Measurements from ENCODE around the gene MBD3L2.
"Not testable (repeated sequence)": the region's sequence is repeated elsewhere in the genome, so short reads cannot be mapped to it uniquely, and the experiment has no call there.

Gene MBD3L2

DNA sequence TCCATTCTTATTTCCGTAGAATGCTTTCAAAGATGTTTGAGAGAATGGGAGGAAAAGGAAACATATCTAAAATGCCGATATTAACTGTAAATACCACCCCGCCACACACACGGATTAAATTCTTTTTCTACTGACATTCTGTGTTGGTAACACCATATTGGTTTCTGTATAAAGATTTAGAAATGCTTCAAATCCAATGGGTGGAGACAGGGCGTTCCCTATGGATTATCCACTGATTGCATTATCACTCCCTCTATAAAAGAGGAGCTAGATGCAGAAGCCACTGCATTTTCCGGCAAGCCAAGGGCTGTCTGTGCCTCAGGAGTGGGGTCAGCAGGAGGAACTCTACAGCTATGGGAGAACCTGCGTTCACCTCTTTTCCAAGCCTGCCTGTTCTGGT lies at the start of gene MBD3L2:
Gene MBD3L2 (plus strand): TSS at position 301 of the 400 bp plus-strand sequence. CDS start 53 bp downstream, at position 354.
- not testable (repeated sequence) for DNase-seq (ENCODE audit: low read depth in 2 of 2, low spot score in 1 of 2)

DNA sequence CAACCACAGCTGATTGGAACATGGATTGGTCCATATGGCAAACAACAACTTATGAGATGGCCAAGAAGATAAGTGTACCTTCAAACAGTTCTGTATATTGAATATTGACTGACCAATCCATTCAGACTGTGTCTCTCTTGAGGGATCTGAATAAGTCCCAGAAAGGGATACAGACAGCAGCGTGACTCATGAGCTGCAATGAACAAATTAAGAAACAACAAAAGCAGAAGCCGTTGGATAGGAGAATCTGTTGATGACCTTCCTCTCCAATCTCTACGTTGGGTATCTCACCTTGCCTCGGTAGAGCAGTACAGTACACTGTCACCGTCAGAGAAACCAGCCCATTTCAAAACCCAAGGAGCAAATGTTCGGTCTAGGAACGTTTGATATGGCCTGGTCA lies 49.2 kb upstream of the MBD3L2 start:
- DNase-seq (ENCODE audit: low read depth in 2 of 2, low spot score in 1 of 2), result no peak

DNA sequence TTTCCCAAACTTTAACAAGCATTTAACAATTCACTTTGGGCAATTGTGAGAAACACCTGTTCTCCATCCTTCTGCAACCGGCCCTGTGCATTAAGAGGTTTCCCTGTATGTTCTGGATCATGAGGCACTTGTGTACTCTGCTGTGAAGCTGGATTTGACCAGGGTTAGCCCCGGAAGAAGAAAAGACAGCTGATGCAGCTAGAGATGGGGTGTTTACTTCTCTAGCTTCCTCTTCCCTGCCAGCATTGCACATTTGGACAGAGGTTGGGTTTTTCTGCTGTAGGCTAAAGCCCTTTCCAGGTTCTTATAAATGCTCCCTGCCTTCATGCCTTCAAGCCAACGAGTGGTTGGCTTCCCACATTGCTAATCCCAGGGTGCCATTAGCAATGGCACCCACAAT lies 48.8 kb upstream of the MBD3L2 start:
- DNase-seq (ENCODE audit: low read depth in 2 of 2, low spot score in 1 of 2), result no peak

DNA sequence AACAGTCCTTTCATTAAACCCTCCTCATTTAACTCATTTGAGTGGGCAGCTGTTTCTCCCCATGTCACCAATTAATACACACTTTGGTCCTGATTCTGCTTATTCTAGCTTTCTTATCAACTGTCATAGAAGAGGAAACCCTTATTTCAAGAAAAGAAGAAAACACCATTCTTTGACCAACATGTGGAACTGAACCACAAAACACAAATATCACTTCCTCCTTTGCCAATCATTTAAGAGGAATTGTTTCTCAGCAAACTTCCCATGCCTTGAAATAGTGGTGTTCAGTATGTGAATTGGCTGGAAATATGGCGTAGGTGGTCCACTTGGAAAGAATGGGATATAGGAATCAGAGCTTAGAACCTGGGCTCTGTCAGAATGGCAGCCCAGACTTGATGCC lies 48.3 kb upstream of the MBD3L2 start:
- no peak for DNase-seq (ENCODE audit: low read depth in 2 of 2, low spot score in 1 of 2)

DNA sequence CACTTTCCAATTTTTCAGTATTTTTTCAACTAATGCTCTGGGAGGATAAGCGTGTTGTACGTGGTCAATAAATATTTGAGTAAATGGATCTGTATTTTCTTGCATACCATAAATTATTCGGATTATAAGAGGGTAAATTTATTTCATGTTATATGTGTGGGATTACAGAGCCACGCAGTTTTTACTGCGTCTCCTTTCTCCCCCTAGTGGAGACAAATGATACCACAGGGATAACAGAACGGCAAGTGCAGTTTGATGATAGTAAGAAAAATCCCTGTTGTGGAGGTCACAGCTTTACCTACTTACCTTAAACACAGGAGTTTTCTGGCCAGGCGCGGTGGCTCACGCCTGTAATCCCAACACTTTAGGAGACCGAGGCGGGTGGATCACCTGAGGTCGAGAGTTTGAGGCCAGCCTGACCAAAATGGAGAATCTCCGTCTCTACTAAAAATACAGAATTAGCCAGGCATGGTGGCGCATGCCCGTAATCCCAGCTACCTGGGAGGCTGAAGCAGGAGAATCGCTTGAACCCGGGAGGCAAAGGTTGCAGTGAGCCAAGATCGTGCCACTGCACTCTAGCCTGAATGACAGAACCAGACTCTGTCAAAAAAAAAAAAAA lies 44.7 kb upstream of the MBD3L2 start:
- no peak for DNase-seq (ENCODE audit: low read depth in 2 of 2, low spot score in 1 of 2)

DNA sequence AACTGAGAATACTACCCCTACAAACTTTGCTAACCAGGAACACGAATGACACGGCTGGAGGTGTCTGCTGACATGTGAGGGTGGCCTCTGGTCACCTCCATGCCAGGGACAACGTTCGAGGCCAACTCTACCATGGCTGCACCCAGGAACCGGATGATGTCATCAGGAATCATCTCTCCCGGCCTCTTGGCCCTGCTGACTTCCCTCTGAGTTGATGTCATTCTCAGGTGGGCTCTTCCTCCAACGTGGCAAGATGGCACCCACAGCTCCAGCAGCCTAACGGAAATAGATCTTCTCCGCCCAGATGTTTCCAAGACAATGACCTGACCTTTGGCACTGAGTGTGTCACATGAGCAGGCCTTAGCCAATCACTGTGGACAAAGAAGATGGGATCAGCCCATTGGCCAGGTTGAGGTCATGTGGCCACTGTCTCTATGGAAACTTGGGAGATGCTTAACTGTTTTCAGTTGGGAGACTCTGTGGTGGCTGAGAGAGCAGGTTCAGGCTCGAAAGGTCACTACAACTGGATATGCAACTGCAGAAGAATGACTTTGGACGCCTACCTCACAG lies 42.9 kb upstream of the MBD3L2 start:
- DNase-seq (ENCODE audit: low read depth in 2 of 2, low spot score in 1 of 2), result no peak

DNA sequence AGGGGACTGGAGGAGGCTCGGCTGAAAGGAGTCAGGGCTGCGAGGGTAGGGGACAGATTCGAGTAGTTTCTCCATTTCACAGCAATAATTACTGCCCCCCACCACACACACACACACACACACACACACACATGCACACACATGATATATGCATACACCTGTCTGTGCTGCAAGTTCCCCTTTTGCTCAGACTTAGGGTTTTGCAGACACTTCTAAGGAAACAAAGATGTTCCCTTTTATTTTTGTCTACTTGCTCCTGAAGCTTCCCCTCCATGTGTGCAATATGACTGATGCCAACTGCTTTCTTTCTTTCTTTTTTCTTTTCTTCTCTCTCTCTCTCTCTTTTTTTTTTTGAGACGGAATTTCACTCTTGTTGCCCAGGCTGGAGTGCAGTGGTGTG lies 41.3 kb upstream of the MBD3L2 start:
- no peak for DNase-seq (ENCODE audit: low read depth in 2 of 2, low spot score in 1 of 2)

DNA sequence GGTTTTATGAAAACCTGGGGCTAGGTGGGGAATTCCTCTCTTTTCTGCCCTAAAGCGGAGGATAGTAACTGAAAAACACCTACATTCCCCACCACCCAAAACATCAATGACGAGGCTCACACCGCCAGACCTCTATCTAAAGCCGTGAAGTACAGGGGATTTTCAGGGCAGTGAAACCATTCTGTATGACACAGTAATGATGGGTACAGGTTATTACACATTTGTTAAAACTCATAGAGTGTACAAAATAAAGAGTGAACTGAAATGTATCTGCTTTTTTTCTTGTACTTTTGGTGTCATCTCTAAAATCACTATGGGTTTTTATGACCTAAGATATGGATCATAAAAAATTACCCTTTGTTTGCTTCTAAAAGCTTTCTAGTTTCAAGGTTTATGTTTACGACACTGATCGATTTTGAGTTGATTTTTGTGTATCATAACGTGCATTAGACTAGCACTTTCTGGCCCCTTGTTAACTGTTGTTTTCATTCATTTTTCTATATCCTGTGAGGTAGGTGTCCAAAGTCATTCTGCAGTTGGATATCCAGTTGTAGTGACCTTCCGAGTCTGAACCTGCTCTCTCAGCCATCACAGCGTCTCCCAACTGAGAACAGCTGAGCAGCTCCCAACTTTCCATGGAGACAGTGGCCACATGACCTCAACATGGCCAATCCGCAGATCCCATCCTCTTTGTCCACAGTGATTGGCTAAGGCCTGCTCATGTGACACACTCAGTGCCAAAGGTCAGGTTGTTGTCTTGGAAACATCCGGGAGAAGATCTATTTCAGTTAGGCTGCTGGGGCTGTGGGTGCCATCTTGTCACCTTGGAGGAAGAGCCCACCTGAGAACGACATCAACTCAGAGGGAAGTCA lies 38.2 kb upstream of the MBD3L2 start:
- no peak for DNase-seq (ENCODE audit: low read depth in 2 of 2, low spot score in 1 of 2)

DNA sequence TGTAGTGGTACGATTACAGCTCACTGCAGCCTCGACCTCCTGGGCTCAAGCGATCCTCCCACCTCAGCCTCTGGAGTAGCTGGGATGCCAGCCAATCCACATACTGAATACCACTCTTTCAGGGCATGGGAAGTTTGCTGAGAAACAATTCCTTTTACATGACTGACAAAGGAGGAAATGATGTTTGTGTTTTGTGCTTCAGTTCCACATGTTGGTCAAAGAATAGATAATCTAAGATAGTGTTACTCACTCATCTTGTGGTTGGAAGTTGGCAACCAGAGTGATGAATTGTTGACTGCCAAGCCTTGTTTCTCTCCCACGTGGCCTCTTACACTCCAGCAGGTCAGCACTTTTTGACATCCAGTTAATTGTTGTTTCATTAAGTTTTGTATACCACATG lies 35.4 kb upstream of the MBD3L2 start:
- DNase-seq (ENCODE audit: low read depth in 2 of 2, low spot score in 1 of 2), result no peak

DNA sequence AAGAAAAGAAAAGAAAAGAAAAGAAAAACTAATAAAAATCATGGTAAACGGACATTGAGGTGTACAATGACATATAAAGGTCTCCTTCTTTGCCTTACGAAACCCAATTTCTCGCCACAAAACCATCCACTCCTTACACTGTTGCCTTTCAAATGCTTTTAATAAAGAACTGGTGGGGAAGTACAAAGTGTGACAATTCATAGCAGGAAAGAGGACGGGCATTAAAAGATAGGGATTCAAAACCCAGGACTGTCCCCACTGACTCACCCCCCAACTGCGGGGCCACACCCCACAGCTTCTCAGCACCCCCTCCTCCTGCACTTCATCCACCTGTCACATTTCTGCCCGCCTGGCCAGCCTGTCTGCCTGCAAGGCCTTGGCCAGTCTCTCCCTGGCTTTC lies 30.3 kb upstream of the MBD3L2 start:
- no peak for DNase-seq (ENCODE audit: low read depth in 2 of 2, low spot score in 1 of 2)

DNA sequence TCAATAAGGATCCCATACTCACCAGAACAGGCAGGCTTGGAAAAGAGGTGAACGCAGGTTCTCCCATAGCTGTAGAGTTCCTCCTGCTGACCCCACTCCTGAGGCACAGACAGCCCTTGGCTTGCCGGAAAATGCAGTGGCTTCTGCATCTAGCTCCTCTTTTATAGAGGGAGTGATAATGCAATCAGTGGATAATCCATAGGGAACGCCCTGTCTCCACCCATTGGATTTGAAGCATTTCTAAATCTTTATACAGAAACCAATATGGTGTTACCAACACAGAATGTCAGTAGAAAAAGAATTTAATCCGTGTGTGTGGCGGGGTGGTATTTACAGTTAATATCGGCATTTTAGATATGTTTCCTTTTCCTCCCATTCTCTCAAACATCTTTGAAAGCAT lies 27.8 kb upstream of the MBD3L2 start, which contains the start of gene MBD3L2B:
Gene MBD3L2B (minus strand): TSS at position 101 of the 400 bp plus-strand sequence. CDS start 34 bp downstream, at position 67.
- DNase-seq (ENCODE audit: low read depth in 2 of 2, low spot score in 1 of 2), result not testable (repeated sequence)

DNA sequence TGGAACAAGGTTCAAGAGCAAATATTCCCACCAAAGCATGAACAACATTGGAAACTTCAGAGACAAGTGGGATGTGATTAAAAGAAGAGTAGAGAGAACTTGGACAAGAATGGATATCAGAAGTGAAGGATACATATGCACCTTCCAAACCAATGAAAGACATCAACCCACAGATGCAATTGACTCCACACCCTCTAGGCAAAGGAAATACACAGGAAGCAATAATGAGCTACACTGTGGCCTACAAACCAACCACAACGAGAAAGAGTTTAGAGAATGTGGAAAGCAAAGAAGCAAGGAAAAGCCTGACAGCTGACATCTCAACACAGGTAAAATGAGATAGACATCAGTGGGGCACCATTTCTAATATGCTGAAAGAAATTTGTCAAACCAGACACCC lies 20.3 kb upstream of the MBD3L2 start:
- DNase-seq (ENCODE audit: low read depth in 2 of 2, low spot score in 1 of 2), result not testable (repeated sequence)

DNA sequence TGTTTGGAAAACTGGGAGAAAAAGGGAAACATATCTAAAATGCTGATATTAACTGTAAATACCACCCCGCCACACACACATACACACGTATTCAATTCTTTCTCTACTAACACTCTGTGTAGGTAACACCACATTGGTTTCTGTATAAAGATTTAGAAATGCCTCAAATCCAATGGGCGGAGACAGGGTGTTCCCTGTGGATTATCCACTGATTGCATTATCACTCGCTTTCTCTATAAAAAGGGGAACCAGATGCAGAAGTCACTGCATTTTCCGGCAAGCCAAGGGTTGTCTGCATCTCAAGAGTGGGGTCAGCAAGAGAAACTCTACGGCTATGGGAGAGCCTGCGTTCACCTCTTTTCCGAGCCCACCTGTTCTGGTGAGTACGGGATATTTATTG lies 18.8 kb upstream of the MBD3L2 start, which contains the start of gene MBD3L5:
Gene MBD3L5 (plus strand): TSS at position 301 of the 400 bp plus-strand sequence. CDS start 34 bp downstream, at position 335.
- DNase-seq (ENCODE audit: low read depth in 2 of 2, low spot score in 1 of 2), result not testable (repeated sequence)

DNA sequence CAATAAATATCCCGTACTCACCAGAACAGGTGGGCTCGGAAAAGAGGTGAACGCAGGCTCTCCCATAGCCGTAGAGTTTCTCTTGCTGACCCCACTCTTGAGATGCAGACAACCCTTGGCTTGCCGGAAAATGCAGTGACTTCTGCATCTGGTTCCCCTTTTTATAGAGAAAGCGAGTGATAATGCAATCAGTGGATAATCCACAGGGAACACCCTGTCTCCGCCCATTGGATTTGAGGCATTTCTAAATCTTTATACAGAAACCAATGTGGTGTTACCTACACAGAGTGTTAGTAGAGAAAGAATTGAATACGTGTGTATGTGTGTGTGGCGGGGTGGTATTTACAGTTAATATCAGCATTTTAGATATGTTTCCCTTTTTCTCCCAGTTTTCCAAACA lies 9.0 kb upstream of the MBD3L2 start, which contains the start of gene MBD3L4:
Gene MBD3L4 (minus strand): TSS at position 101 of the 400 bp plus-strand sequence. CDS start 35 bp downstream, at position 66.
- DNase-seq (ENCODE audit: low read depth in 2 of 2, low spot score in 1 of 2), result not testable (repeated sequence)

DNA sequence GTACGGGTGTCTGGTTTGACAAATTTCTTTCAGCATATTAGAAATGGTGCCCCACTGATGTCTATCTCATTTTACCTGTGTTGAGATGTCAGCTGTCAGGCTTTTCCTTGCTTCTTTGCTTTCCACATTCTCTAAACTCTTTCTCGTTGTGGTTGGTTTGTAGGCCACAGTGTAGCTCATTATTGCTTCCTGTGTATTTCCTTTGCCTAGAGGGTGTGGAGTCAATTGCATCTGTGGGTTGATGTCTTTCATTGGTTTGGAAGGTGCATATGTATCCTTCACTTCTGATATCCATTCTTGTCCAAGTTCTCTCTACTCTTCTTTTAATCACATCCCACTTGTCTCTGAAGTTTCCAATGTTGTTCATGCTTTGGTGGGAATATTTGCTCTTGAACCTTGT lies 7.6 kb upstream of the MBD3L2 start:
- DNase-seq (ENCODE audit: low read depth in 2 of 2, low spot score in 1 of 2), result not testable (repeated sequence)

DNA sequence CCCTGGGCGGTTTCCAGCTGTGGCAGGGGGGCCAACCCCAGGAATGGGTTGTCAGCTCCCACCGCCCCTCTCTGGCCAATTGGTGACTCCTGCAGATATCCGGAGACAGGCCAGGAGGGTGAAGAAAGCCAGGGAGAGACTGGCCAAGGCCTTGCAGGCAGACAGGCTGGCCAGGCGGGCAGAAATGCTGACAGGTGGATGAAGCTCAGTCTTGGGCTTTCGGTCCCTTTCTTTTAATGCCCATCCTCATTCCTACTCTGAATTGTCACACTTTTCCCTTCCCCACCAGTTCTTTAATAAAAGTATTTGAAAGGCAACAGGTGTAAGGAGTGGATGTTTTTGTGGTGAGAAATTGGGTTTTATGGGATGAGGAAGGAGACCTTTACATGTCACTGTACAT lies 2.3 kb downstream of the MBD3L2 start:
- not testable (repeated sequence) for DNase-seq (ENCODE audit: low read depth in 2 of 2, low spot score in 1 of 2)

DNA sequence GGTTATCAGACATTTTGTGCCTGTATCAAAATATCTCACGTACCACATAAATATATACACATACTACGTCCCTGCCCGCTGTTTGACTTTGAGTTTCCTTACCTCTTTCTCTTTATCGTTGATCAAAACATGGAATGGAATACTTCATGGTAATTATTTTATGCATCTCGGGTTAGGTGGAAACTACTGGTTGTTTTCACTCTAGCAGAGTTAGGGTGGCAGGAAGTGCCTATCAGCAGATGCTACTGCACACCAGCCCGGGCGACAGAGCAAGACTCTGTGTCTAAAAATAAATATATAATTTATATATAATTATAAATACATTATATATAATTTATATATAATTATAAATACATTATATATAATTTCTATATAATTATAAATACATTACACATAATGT lies 3.8 kb downstream of the MBD3L2 start:
- not testable (repeated sequence) for DNase-seq (ENCODE audit: low read depth in 2 of 2, low spot score in 1 of 2)

DNA sequence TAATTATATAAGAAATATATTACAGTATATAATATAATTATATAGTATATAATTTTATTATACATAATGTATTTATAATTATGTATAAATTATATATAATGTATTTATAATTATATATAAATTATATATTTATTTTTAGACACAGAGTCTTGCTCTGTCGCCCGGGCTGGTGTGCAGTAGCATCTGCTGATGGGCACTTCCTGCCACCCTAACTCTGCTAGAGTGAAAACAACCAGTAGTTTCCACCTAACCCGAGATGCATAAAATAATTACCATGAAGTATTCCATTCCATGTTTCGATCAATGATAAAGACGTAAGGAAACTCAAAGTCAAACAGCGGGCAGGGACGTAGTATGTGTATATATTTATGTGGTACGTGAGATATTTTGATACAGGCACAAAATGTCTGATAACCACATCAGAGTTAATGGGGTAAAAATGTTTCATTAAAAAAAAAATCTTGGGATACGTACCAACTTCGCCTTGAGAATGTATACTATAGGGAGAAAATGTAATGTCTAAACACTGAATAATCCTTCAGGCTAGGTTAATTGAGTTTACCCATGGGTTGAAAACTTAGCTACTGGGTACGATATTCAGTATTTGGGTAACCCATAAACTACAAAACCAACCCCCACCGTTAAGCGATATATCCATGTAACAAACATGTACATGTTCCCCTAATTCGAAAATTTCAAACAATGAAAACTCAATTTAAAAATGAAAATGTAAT lies 5.7 kb downstream of the MBD3L2 start:
- not testable (repeated sequence) for DNase-seq (ENCODE audit: low read depth in 2 of 2, low spot score in 1 of 2)

DNA sequence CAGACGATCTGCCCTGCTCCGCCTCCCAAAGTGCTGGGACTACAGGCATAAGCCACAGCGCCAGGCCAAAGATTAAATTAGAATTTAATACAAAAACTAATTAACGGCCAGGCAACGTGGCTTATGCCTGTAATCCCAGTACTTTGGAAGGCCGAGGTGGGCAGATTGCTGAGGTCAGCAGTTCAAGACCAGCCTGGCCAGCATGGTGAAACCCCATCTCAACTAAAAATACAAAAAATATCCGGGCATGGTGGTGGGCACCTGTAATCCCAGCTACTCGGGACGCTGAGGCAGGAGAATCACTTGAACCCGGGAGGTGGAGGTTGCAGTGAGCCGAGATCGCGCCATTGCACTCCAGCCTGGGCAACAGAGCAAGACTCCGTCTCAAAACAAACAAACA lies 6.6 kb downstream of the MBD3L2 start:
- not testable (repeated sequence) for DNase-seq (ENCODE audit: low read depth in 2 of 2, low spot score in 1 of 2)

DNA sequence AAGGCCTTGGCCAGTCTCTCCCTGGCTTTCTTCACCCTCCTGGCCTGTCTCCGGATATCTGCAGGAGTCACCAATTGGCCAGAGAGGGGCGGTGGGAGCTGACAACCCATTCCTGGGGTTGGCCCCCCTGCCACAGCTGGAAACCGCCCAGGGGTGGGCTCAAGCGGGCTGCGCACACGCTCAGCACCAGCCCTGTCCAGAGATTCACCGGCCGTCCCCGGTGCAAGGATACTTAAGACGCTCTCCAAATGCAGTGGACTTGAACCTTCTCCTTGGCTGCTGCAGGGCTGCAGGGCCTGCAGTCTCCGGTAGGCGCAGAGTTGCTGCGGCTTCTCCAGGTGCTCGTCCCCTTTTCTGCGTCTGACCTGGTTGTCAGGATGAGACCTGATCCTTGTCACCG lies 7.2 kb downstream of the MBD3L2 start:
- DNase-seq (ENCODE audit: low read depth in 2 of 2, low spot score in 1 of 2), result not testable (repeated sequence)

DNA sequence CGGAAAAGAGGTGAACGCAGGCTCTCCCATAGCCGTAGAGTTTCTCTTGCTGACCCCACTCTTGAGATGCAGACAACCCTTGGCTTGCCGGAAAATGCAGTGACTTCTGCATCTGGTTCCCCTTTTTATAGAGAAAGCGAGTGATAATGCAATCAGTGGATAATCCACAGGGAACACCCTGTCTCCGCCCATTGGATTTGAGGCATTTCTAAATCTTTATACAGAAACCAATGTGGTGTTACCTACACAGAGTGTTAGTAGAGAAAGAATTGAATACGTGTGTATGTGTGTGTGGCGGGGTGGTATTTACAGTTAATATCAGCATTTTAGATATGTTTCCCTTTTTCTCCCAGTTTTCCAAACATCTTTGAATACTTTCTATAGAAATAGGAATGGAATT lies 9.5 kb downstream of the MBD3L2 start, which contains the start of gene MBD3L3:
Gene MBD3L3 (minus strand): TSS at position 101 of the 400 bp plus-strand sequence. CDS start 71 bp downstream, at position 30.
- not testable (repeated sequence) for DNase-seq (ENCODE audit: low read depth in 2 of 2, low spot score in 1 of 2)

Measured in stimulated activated CD8-positive, alpha-beta memory T cell treated with anti-CD3 and anti-CD28 coated beads, Interleukin-4, amount 100 ng/mL, for 1 hour (primary cell).